ENCODE data around the gene LY6G6D.

The LY6G6D gene

DNA sequence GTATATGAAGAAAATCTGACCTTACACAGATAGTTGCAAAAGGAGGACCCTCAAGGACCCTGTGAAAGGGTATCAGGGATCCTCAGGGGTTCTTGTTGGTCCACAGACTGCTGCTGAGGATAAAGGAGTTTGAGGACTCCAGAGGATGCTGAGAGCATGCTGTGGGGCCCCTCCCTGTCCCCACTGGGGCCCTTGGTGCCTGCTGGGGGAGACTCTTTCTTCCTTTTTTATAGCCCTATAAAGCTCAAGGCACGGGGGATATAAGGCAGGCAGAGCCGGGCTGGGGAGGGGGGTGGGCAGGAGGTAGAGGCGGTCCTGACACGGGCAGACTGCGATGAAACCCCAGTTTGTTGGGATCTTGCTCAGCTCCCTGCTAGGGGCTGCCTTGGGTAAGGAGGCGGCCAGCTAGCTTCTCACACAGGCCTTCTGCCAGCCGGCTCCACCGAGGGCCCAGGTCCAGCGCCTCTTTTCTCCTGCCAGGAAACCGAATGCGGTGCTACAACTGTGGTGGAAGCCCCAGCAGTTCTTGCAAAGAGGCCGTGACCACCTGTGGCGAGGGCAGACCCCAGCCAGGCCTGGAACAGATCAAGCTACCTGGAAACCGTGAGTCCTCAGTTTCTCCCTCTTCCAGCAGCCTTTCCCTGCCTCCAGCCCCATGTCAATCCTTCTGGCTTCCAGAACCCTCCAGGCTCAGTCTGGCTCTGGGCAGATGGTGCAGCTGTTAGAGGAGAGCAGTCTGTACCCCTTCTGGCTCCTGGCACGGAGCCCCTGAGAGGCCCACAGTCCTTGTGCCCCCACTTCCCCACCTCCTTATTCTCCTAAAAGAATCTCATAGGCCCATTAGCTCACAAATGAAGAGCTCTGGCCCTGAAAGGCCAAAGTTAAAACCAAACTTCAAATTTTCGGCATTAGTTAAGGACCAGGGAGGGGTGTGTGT, at the start of gene LY6G6D:
LY6G6D (plus strand) TSS at position 327 of the 937 bp plus-strand sequence; CDS start at position 335, 8 bp downstream.
- DNase-seq = no peak

DNA sequence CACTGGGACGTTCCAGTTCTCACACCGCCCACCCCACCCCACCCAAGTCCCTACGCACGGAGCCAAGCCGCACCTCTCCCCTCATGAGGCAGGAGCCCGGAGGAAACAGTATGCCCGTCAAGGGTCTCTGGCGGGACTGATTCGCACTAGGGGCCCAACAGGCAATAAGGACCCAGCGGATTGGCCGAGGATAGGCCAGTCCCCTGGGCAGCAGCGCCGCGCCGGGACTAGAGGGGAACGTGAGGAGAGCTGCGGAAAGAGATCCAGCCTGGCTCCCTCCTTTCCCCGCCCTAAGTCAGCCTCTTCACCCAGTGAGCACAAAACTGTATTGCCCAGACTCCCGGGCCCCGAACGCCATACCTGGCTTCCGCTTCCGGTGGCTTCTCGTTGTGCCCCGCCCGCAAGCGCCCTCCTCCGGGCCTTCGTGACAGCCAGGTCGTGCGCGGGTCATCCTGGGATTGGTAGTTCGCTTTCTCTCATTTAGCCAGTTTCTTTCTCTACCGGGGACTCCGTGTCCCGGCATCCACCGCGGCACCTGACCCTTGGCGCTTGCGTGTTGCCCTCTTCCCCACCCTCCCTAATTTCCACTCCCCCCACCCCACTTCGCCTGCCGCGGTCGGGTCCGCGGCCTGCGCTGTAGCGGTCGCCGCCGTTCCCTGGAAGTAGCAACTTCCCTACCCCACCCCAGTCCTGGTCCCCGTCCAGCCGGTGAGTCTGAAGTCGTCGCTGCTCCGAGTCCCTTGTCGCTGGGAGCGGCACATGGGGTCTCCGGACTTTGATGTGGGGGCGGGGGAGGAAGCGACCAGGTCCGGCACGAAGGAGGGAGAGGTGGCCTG, 49.4 kb upstream of the LY6G6D start, which contains the start of gene CSNK2B:
CSNK2B (plus strand) TSS at position 580 of the 836 bp plus-strand sequence. CDS start 752 bp downstream, outside the sequence.
- peak; percentile 97 to 98 for DNase-seq

- no peak for DNase-seq
Observed at GRCh38 chr6:31666337-31666965, 48.7 kb upstream of the LY6G6D start.

DNA sequence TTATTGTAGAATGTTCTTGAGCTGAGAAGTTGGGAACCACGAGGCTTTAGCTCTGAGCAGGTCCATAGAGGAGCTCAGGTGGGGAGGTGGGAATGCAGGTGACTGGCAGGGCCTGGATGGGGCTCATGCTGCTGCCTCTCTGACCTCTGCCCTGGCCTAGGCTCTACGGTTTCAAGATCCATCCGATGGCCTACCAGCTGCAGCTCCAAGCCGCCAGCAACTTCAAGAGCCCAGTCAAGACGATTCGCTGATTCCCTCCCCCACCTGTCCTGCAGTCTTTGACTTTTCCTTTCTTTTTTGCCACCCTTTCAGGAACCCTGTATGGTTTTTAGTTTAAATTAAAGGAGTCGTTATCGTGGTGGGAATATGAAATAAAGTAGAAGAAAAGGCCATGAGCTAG, 45.5 kb upstream of the LY6G6D start, which contains the start of gene LY6G5B:
LY6G5B (plus strand) TSS at position 301 of the 400 bp plus-strand sequence. CDS start 975 bp downstream, outside the sequence.
- DNase-seq = no peak

- DNase-seq = no peak
Observed at GRCh38 chr6:31676322-31676903, 38.7 kb upstream of the LY6G6D start.

DNA sequence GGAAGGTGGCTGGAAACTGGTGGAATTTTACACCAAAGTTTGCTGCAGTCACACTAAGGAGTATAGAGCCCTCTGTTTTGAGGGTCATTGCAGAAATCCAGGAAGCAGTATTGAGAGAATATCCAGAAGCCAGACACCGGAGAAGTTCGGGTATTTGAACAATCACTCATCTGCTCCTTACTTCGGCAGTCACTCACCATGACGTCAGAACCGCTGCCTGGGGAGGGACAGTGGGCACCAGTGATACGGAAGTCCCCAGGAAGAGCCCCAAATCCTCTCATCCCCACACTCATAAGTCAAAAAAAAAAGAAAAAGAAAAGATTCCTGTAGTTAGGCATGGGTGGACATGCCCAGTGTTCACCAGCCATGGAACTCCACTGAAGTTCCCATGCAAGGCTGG, 38.2 kb upstream of the LY6G6D start:
- no peak for DNase-seq

DNA sequence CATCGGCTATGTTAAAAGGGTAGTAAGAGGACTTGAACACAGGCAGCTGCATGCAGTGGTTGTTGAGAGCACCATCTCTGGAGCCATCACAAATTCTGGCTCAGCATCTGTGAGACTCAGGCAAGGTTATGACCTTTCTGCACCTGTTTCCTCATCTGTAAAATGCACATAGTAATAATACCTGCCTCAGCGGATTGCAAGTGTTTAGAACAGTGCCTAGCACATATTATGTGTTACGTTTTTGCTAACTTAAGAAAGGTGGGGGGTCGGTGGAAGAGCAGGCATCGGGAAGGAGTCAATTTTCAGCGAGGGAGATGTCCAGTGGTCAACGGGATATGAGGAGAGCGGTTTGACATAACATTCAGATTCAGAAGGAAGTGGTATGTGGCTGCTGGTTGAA, 37.2 kb upstream of the LY6G6D start:
- DNase-seq = no peak

DNA sequence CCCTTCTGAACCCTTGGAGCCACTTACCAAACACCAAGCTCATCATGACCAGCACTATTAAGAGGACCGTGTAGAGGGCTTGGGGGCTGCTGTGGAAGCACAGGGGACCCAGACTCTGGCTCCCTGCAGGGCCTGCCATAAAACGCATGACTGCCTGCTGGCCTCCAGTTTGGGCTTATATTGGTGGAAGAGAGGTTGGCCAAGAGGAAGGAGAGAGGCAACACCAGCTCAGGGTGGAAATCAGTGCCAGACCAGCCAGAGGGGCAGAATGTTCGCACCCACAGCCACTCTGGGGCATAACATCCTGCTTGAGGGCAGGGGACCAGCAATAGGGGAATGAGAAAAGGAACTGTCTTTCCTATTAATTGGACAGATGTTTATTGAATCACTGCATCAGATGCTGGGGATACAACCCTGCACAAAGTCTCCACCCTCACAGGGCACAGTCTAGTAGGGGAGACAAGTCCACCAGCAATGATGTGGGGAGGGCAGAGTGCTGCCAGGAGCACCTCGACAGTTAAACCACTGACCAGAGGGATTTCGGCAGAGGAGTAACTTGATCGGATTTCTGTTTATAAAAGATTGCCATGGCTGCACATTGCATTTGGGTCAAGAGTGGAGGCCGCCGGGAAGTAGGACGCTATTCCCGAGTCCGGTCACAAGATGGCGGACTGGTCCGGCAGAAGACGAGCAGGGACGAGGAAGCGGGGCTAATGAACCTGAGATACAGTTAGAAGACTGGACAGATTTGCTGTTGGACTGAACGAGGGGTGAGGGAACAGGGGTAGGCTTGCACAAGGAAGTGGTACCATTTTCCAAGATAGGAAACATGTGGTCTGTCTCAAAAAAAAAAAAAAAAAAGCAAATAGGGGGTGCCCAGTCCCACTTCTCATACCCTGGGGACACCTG, 34.7 kb upstream of the LY6G6D start, which contains the start of gene LY6G5C:
LY6G5C (minus strand) TSS at position 842 of the 909 bp plus-strand sequence; CDS start at position 148, 694 bp downstream.
- DNase-seq = peak; percentile 67

GRCh38 chr6:31681135-31681671, 33.9 kb upstream of the LY6G6D start:
- DNase-seq = peak; percentile 54 to 63

DNA sequence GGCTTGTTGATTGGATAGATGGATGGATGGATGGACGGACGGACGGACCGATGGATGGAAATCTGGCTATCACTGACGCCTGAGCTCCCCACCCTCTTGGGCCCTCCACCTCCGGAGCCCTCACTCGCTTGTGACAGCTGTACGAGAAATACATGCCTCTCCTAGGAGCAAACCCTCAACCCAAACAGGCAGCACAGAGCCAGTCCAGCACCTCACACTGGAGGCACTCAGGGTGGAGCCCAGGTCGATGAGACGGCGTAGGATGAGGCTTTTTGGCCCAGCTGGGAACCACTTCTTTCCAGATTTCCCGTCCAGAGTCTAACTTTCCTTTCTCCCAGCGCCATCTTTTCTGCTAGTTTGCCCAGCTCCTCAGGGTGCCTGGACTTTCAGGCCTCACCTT, 31.6 kb upstream of the LY6G6D start:
- DNase-seq = no peak

DNA sequence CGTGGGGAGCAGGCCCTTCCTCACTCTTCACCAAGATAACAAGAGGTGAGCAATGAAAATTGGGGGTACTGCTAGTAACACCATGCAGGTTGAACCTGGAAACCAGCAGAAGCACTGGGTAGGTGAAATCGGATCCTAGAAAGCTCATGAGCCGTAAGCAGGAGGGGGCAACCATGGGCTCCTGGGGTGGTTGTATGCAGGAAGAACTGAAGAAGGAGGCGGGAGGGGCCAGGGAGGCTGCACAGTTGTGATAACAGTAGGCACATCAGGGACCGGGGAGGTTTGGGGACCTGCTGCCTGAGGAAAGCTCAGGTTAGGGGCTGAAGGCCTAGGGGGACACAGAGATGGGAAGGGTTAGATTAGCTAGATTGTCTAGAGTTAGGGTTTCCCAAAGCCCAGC, 28.7 kb upstream of the LY6G6D start:
- DNase-seq = no peak

DNA sequence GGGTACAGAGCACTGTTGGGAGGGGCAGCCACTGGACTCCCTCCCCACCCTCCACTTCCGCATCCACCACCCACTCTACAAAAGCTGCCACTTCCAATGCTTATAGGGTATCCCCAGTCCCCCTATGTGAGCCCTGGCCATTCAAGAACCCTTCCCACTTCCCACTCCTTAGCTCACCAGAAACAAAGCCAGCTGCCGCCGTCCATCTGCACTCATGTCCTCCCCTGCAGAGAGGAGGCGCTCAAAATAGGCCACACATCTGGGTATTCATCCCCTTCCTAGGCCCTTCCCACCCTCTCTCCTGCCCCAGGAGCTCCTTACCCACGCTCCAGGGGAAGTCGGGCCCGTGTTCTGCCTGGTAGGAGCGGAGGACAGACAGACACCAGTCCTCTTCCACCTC, 27.8 kb upstream of the LY6G6D start:
- no peak for DNase-seq

GRCh38 chr6:31687860-31688693, 27.1 kb upstream of the LY6G6D start:
- no peak for DNase-seq

- peak in 1 of 2 donors; percentile 22 for DNase-seq
Observed at GRCh38 chr6:31689249-31690110, 25.7 kb upstream of the LY6G6D start.

DNA sequence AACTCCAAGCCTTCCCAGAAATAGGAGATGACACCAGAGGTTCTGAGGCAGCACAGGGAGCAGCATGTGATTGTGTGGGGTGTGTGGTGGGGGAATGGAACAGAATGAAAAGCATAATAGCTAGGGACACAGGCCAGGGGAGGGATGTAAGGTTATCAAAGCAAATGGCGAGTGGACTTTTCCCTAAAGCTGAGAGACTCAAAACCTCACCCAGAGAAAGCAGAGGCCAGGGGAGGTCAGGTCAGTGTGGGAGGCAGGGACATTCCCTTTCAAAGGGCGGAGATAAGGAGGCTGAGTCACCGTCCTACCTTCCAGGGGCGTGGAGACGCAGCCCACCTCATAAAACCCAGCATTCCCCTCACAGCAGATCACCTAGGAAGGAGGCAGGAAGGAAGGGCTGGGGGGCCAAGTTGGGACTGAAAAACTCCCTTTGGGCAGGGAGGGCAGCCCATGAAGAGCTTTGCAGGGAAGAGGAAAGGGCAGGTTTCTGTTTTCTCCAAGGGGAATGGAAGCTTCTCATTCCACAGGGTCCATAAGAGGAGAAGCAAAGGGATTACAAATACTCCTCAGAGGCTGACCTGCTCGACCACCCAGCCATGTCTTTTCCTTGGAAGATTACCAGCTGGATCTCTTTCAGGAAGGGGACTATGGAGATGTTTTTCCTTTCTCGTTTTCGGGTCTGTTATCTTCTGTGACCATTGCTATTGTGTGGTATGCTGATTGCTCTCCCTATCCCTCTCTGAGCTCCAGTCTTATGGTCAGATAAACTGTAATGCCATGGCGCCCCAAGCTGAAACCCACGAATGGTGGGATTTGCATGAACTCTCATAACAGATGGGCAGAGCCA, 24.7 kb upstream of the LY6G6D start:
- no peak for DNase-seq

DNA sequence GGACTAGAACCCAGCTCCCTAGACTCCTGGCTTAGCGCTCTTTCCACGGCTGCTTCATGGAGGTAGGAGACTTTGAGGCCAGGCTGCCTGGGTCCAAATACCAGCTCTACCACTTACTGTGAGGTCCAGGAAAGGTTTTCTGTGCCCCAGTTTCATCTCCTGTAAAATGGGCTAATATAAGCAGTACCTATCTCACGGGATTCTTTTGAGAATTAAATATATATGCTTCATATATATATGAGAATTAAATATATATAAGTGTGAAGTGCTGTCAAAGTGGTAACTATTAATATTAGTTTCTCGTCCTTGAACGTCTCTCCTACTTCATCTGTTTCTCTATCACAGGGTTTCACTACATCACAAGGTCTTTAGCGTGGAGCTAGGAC, 24.1 kb upstream of the LY6G6D start:
- no peak for DNase-seq

DNA sequence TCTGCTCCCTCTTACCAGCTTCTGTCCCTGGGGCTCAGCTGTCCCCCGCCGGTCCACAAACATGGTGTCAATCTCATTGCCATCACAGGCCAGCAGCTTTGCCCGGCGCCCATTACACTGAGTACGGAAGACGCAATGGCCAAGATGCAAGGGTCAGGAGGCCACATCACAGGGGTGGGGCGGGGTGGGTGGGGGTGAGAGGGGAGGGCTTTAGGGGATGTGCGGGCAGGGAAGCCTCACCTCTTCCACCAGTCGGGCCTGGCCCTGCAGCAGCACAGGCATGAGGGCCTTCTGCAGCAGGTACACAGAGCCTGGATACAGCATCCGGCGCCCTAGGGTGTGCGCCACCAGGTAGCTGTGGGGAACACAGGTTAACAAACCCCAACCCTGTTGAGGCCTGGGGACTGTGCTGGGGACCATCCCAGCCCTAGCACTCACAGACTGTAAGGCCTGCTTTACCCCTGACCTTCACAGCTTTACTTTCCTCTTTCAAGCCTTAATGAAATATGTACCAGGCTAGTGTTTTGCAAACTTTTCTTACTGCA, 23.5 kb upstream of the LY6G6D start:
- no peak for DNase-seq

DNA sequence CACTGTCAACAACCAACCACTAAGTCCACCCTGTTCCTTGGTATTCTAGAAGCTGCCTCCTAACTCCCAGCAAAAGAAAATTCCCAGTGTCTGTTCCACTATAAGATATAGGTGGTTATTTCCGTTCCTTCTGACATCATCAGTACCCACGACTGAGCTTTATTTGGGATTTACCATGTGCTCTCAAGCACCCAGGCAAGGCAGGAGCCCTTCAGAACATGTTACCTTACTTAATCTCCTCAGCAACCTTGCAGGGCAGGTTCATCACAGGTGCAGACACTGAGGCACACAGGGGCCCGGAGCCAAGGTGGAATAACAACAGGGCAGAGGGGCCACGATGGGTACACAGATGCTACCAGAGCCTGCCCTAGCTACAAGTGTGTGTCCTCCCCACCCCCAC, 22.8 kb upstream of the LY6G6D start:
- no peak for DNase-seq

Measured in stimulated activated CD4-positive, alpha-beta T cell treated with anti-CD3 and anti-CD28 coated beads, Interleukin-2, amount 100 ng/mL, for 24 hours (primary cell).